Gastroesophageal sphincter (tissue), 3 donors: ENCODE measurements around the gene GALNT18.

Experiments
- EP300 ChIP-seq: sonication (generic); formaldehyde crosslinking; IDR thresholded peaks from one replicate; pipeline ENCODE4 v1.6.1; 2017; ENCODE audit warnings: antibody characterized with exemption, mild to moderate bottlenecking
- POLR2A ChIP-seq, 2 donors: fragments of 450-650 bp; IDR thresholded peaks; one replicate each; pipeline ENCODE4 v1.6.1; 2017; ENCODE audit warnings: antibody characterized with exemption in 2 of 2, mild to moderate bottlenecking in 2 of 2, moderate library complexity in 1 of 2
- POLR2AphosphoS5 ChIP-seq: sonication (generic); formaldehyde crosslinking; IDR thresholded peaks from one replicate; pipeline ENCODE4 v1.6.1; 2017; ENCODE audit warnings: antibody characterized with exemption
- TF ChIP-seq, protein P1 (sequence below), 4 experiments: fragments of 200-600 bp in 2 of 4; fragments of 450-650 bp in 2 of 4; sonication (generic) in 1 of 4; IDR thresholded peaks; one replicate each; pipeline ENCODE4 v1.5.1; 2017 to 2019; ENCODE audit warnings: antibody characterized with exemption in 4 of 4, mild to moderate bottlenecking in 2 of 4, moderate library complexity in 2 of 4

DNA sequence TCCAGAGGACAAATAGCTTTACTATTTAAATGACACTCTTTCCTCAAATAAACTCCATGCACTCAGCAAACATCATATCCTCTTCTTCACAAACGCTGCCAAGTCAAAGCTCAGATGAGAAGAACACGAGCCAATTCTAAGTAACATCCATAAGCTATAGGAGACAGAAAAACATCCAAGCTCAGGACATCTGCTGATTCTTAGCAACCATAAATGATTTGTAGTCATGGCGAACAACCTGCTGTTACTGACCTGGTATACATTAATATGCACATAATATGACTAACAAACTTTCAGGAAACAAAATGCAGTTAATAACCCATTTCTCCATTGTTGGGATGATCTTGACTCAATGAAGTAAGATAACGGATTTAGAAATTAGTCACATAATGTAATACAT is 6.7 kb downstream of the GALNT18 start:
- TF ChIP-seq POLR2AphosphoS5 = no peak
- TF ChIP-seq POLR2A (IDR thresholded peaks at IDR 0.05) = no peak
- TF ChIP-seq, protein P1, sequence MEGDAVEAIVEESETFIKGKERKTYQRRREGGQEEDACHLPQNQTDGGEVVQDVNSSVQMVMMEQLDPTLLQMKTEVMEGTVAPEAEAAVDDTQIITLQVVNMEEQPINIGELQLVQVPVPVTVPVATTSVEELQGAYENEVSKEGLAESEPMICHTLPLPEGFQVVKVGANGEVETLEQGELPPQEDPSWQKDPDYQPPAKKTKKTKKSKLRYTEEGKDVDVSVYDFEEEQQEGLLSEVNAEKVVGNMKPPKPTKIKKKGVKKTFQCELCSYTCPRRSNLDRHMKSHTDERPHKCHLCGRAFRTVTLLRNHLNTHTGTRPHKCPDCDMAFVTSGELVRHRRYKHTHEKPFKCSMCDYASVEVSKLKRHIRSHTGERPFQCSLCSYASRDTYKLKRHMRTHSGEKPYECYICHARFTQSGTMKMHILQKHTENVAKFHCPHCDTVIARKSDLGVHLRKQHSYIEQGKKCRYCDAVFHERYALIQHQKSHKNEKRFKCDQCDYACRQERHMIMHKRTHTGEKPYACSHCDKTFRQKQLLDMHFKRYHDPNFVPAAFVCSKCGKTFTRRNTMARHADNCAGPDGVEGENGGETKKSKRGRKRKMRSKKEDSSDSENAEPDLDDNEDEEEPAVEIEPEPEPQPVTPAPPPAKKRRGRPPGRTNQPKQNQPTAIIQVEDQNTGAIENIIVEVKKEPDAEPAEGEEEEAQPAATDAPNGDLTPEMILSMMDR (IDR thresholded peaks at IDR 0.05) = no peak
- TF ChIP-seq EP300 = no peak
